ENCODE data around the gene HES4.
"Not testable (repeated sequence)": the region's sequence is repeated elsewhere in the genome, so short reads cannot be mapped to it uniquely, and the experiment has no call there.

Gene HES4

GRCh38 chr1:1033731-1034438, 34.0 kb upstream of the HES4 start:
- Histone ChIP-seq H3K4me3 (ENCODE audit: low read length in 2 of 2) (no peak overlapping the region), H3K9ac (ENCODE audit: low read depth in 1 of 2, low read length in 2 of 2) (no peak overlapping the region), H3K9me3 (ENCODE audit: control insufficient read depth in 2 of 2, low read length in 2 of 2) (no peaks in the 10 kb centered on the region), H3K27ac (ENCODE audit: low read depth in 2 of 2, low read length in 2 of 2) (no peak overlapping the region), H3K4me1 (ENCODE audit: control insufficient read depth in 2 of 2, insufficient read depth in 2 of 2, low read length in 2 of 2) (peaks cover 10 to 12% of the 10 kb centered on the region in 2 donors), H3K36me3 (ENCODE audit: control insufficient read depth in 2 of 2, insufficient read depth in 2 of 2, low read length in 2 of 2) (no peaks in the 10 kb centered on the region), H3K27me3 (ENCODE audit: control insufficient read depth in 2 of 2, insufficient read depth in 2 of 2, low read length in 2 of 2) (peaks cover 0 to 9% of the 10 kb centered on the region in 2 donors)

- peak overlapping the region; percentile 41 to 50 for H3K4me3 ChIP-seq (ENCODE audit: low read length in 2 of 2)
- H3K27ac ChIP-seq (ENCODE audit: low read depth in 2 of 2, low read length in 2 of 2) = no peak overlapping the region
- H3K4me1 ChIP-seq (ENCODE audit: control insufficient read depth in 2 of 2, insufficient read depth in 2 of 2, low read length in 2 of 2) = peaks cover 10 to 12% of the 10 kb centered on the region in 2 donors
- peak overlapping the region in 1 of 2 donors; percentile 54 for H3K9ac ChIP-seq (ENCODE audit: low read depth in 1 of 2, low read length in 2 of 2)
- peaks cover 0 to 8% of the 10 kb centered on the region in 2 donors for H3K27me3 ChIP-seq (ENCODE audit: control insufficient read depth in 2 of 2, insufficient read depth in 2 of 2, low read length in 2 of 2)
- no peaks in the 10 kb centered on the region for H3K9me3 ChIP-seq (ENCODE audit: control insufficient read depth in 2 of 2, low read length in 2 of 2)
- no peaks in the 10 kb centered on the region for H3K36me3 ChIP-seq (ENCODE audit: control insufficient read depth in 2 of 2, insufficient read depth in 2 of 2, low read length in 2 of 2)
Observed at GRCh38 chr1:1033009-1033587, 33.2 kb upstream of the HES4 start.

GRCh38 chr1:1032424-1032823, 32.5 kb upstream of the HES4 start:
- no peaks in the 10 kb centered on the region for H3K9me3 ChIP-seq (ENCODE audit: control insufficient read depth in 2 of 2, low read length in 2 of 2)
- no peak overlapping the region for H3K27ac ChIP-seq (ENCODE audit: low read depth in 2 of 2, low read length in 2 of 2)
- no peaks in the 10 kb centered on the region for H3K36me3 ChIP-seq (ENCODE audit: control insufficient read depth in 2 of 2, insufficient read depth in 2 of 2, low read length in 2 of 2)
- H3K9ac ChIP-seq (ENCODE audit: low read depth in 1 of 2, low read length in 2 of 2) = peak overlapping the region in 1 of 2 donors; percentile 54
- peaks cover 0 to 8% of the 10 kb centered on the region in 2 donors for H3K27me3 ChIP-seq (ENCODE audit: control insufficient read depth in 2 of 2, insufficient read depth in 2 of 2, low read length in 2 of 2)
- H3K4me1 ChIP-seq (ENCODE audit: control insufficient read depth in 2 of 2, insufficient read depth in 2 of 2, low read length in 2 of 2) = peaks cover 10 to 12% of the 10 kb centered on the region in 2 donors
- peak overlapping the region; percentile 41 to 50 for H3K4me3 ChIP-seq (ENCODE audit: low read length in 2 of 2)

GRCh38 chr1:1031659-1032235, 31.9 kb upstream of the HES4 start:
- Histone ChIP-seq H3K9me3 (ENCODE audit: control insufficient read depth in 2 of 2, low read length in 2 of 2) (no peaks in the 10 kb centered on the region), H3K4me1 (ENCODE audit: control insufficient read depth in 2 of 2, insufficient read depth in 2 of 2, low read length in 2 of 2) (peaks cover 10 to 12% of the 10 kb centered on the region in 2 donors), H3K36me3 (ENCODE audit: control insufficient read depth in 2 of 2, insufficient read depth in 2 of 2, low read length in 2 of 2) (no peaks in the 10 kb centered on the region), H3K9ac (ENCODE audit: low read depth in 1 of 2, low read length in 2 of 2) (no peak overlapping the region), H3K4me3 (ENCODE audit: low read length in 2 of 2) (no peak overlapping the region), H3K27ac (ENCODE audit: low read depth in 2 of 2, low read length in 2 of 2) (no peak overlapping the region), H3K27me3 (ENCODE audit: control insufficient read depth in 2 of 2, insufficient read depth in 2 of 2, low read length in 2 of 2) (peaks cover 0 to 5% of the 10 kb centered on the region in 2 donors)

- not testable (repeated sequence) for H3K36me3 ChIP-seq (ENCODE audit: control insufficient read depth in 2 of 2, insufficient read depth in 2 of 2, low read length in 2 of 2); H3K9ac ChIP-seq (ENCODE audit: low read depth in 1 of 2, low read length in 2 of 2); H3K4me3 ChIP-seq (ENCODE audit: low read length in 2 of 2); H3K27me3 ChIP-seq (ENCODE audit: control insufficient read depth in 2 of 2, insufficient read depth in 2 of 2, low read length in 2 of 2); H3K27ac ChIP-seq (ENCODE audit: low read depth in 2 of 2, low read length in 2 of 2); H3K9me3 ChIP-seq (ENCODE audit: control insufficient read depth in 2 of 2, low read length in 2 of 2)
- peaks cover 10 to 12% of the 10 kb centered on the region in 2 donors for H3K4me1 ChIP-seq (ENCODE audit: control insufficient read depth in 2 of 2, insufficient read depth in 2 of 2, low read length in 2 of 2)
Observed at GRCh38 chr1:1030867-1031658, 31.2 kb upstream of the HES4 start.

- Histone ChIP-seq H3K36me3 (ENCODE audit: control insufficient read depth in 2 of 2, insufficient read depth in 2 of 2, low read length in 2 of 2) (no peaks in the 10 kb centered on the region), H3K9me3 (ENCODE audit: control insufficient read depth in 2 of 2, low read length in 2 of 2) (no peaks in the 10 kb centered on the region), H3K27ac (ENCODE audit: low read depth in 2 of 2, low read length in 2 of 2) (no peak overlapping the region), H3K4me3 (ENCODE audit: low read length in 2 of 2) (no peak overlapping the region), H3K27me3 (ENCODE audit: control insufficient read depth in 2 of 2, insufficient read depth in 2 of 2, low read length in 2 of 2) (peaks cover 0 to 5% of the 10 kb centered on the region in 2 donors), H3K9ac (ENCODE audit: low read depth in 1 of 2, low read length in 2 of 2) (no peak overlapping the region), H3K4me1 (ENCODE audit: control insufficient read depth in 2 of 2, insufficient read depth in 2 of 2, low read length in 2 of 2) (peaks cover 5 to 8% of the 10 kb centered on the region in 2 donors)
Observed at GRCh38 chr1:1027791-1028190, 27.9 kb upstream of the HES4 start.

- H3K9me3 ChIP-seq (ENCODE audit: control insufficient read depth in 2 of 2, low read length in 2 of 2) = no peaks in the 10 kb centered on the region
- H3K9ac ChIP-seq (ENCODE audit: low read depth in 1 of 2, low read length in 2 of 2) = no peak overlapping the region
- H3K4me1 ChIP-seq (ENCODE audit: control insufficient read depth in 2 of 2, insufficient read depth in 2 of 2, low read length in 2 of 2) = no peaks in the 10 kb centered on the region
- no peak overlapping the region for H3K4me3 ChIP-seq (ENCODE audit: low read length in 2 of 2)
- H3K27ac ChIP-seq (ENCODE audit: low read depth in 2 of 2, low read length in 2 of 2) = no peak overlapping the region
- no peaks in the 10 kb centered on the region for H3K36me3 ChIP-seq (ENCODE audit: control insufficient read depth in 2 of 2, insufficient read depth in 2 of 2, low read length in 2 of 2)
- H3K27me3 ChIP-seq (ENCODE audit: control insufficient read depth in 2 of 2, insufficient read depth in 2 of 2, low read length in 2 of 2) = peaks cover 0 to 3% of the 10 kb centered on the region in 2 donors
Observed at GRCh38 chr1:1026599-1027413, 26.9 kb upstream of the HES4 start.

GRCh38 chr1:1025730-1026129, 25.8 kb upstream of the HES4 start:
- Histone ChIP-seq H3K9ac (ENCODE audit: low read depth in 1 of 2, low read length in 2 of 2) (no peak overlapping the region), H3K9me3 (ENCODE audit: control insufficient read depth in 2 of 2, low read length in 2 of 2) (no peaks in the 10 kb centered on the region), H3K27ac (ENCODE audit: low read depth in 2 of 2, low read length in 2 of 2) (no peak overlapping the region), H3K4me1 (ENCODE audit: control insufficient read depth in 2 of 2, insufficient read depth in 2 of 2, low read length in 2 of 2) (peaks cover 3 to 8% of the 10 kb centered on the region in 2 donors), H3K36me3 (ENCODE audit: control insufficient read depth in 2 of 2, insufficient read depth in 2 of 2, low read length in 2 of 2) (no peaks in the 10 kb centered on the region), H3K27me3 (ENCODE audit: control insufficient read depth in 2 of 2, insufficient read depth in 2 of 2, low read length in 2 of 2) (no peaks in the 10 kb centered on the region), H3K4me3 (ENCODE audit: low read length in 2 of 2) (no peak overlapping the region)

- H3K4me1 ChIP-seq (ENCODE audit: control insufficient read depth in 2 of 2, insufficient read depth in 2 of 2, low read length in 2 of 2) = peaks cover 3 to 8% of the 10 kb centered on the region in 2 donors
- no peaks in the 10 kb centered on the region for H3K36me3 ChIP-seq (ENCODE audit: control insufficient read depth in 2 of 2, insufficient read depth in 2 of 2, low read length in 2 of 2)
- H3K27me3 ChIP-seq (ENCODE audit: control insufficient read depth in 2 of 2, insufficient read depth in 2 of 2, low read length in 2 of 2) = no peaks in the 10 kb centered on the region
- H3K27ac ChIP-seq (ENCODE audit: low read depth in 2 of 2, low read length in 2 of 2) = no peak overlapping the region
- H3K9ac ChIP-seq (ENCODE audit: low read depth in 1 of 2, low read length in 2 of 2) = no peak overlapping the region
- no peak overlapping the region for H3K4me3 ChIP-seq (ENCODE audit: low read length in 2 of 2)
- H3K9me3 ChIP-seq (ENCODE audit: control insufficient read depth in 2 of 2, low read length in 2 of 2) = no peaks in the 10 kb centered on the region
Observed at GRCh38 chr1:1024771-1025699, 25.1 kb upstream of the HES4 start.
